SJSA1 (cell line): ENCODE results near the gene JMJD7. TPM values are rescaled to one million over a fixed set of nuclear protein-coding genes. Genes with fewer than 3 reads are reported as not detected.

Experiments
- DNase-seq, 2 experiments: peaks; one replicate each; pipeline ENCODE4 v3.0.0-alpha.2; 2015 to 2020; ENCODE audit warnings: low spot score in 2 of 2, low read depth in 1 of 2
- H3K27ac ChIP-seq: fragments of 250-450 bp; sonication (Bioruptor Pico); 2 replicates; pipeline ENCODE4 v1.5.1; 2020; ENCODE audit warnings: mild to moderate bottlenecking, moderate library complexity
- H3K27me3 ChIP-seq: fragments of 250-450 bp; sonication (Bioruptor Pico); replicated peaks from 2 replicates; pipeline ENCODE4 v1.5.1; 2020; ENCODE audit warnings: mild to moderate bottlenecking, moderate library complexity
- H3K36me3 ChIP-seq: fragments of 250-450 bp; sonication (Bioruptor Pico); 2 replicates; pipeline ENCODE4 v1.5.1; 2020; ENCODE audit warnings: mild to moderate bottlenecking
- H3K4me1 ChIP-seq: fragments of 250-450 bp; sonication (Bioruptor Pico); replicated peaks from 2 replicates; pipeline ENCODE4 v1.6.1; 2021; ENCODE audit warnings: mild to moderate bottlenecking
- H3K4me3 ChIP-seq: fragments of 250-450 bp; sonication (Bioruptor Pico); 2 replicates; pipeline ENCODE4 v1.5.1; 2020; ENCODE audit warnings: mild to moderate bottlenecking
- H3K9me3 ChIP-seq: fragments of 250-450 bp; sonication (Bioruptor Pico); replicated peaks from 2 replicates; pipeline ENCODE4 v1.5.1; 2020; ENCODE audit warnings: mild to moderate bottlenecking
- total RNA-seq: library from RNA; depleted of rRNA; stranded (reverse); fragments of >200 nt; shearing (Covaris generic); gene quantifications from 2 replicates; pipeline ENCODE4 v1.2.3, GENCODE V29; 2014

Gene JMJD7
- total RNA-seq, 1 experiment from 2014 or later, result 9.4 TPM

- Histone ChIP-seq H3K9me3 (no peaks in the 10 kb centered on the region; the same call in 1 of the 2 replicates), H3K27me3 (no peaks in the 10 kb centered on the region), H3K4me3 (no peak overlapping the region), H3K27ac (no peak overlapping the region), H3K36me3 (peaks cover 8% of the 10 kb centered on the region), H3K4me1 (peaks cover 32% of the 10 kb centered on the region)
- no peak for DNase-seq
These were observed 21.4 kb upstream of the JMJD7 start for GRCh38 chr15:41806291-41807181.

- DNase-seq, result no peak
- peaks cover 22% of the 10 kb centered on the region for H3K4me1 ChIP-seq
- H3K9me3 ChIP-seq, result no peaks in the 10 kb centered on the region; the same call in 1 of the 2 replicates
- H3K27me3 ChIP-seq, result no peaks in the 10 kb centered on the region
- no peak overlapping the region for H3K4me3 ChIP-seq
- H3K27ac ChIP-seq, result 0 out of 2 replicates have a peak overlapping the region, but pooled peaks have one; percentile 11
- H3K36me3 ChIP-seq, result peaks cover 27% of the 10 kb centered on the region
These were observed 18.8 kb upstream of the JMJD7 start for GRCh38 chr15:41809121-41809520.

GRCh38 chr15:41809526-41810220 lies 18.2 kb upstream of the JMJD7 start:
- Histone ChIP-seq H3K9me3 (no peaks in the 10 kb centered on the region; the same call in 1 of the 2 replicates), H3K36me3 (peaks cover 28% of the 10 kb centered on the region), H3K27me3 (no peaks in the 10 kb centered on the region), H3K4me1 (peaks cover 22% of the 10 kb centered on the region), H3K4me3 (no peak overlapping the region), H3K27ac (no peak overlapping the region)
- DNase-seq, result no peak

GRCh38 chr15:41810651-41811431 lies 17.1 kb upstream of the JMJD7 start:
- Histone ChIP-seq H3K36me3 (peaks cover 35% of the 10 kb centered on the region), H3K4me3 (no peak overlapping the region), H3K27ac (no peak overlapping the region), H3K4me1 (peaks cover 22% of the 10 kb centered on the region), H3K9me3 (no peaks in the 10 kb centered on the region; the same call in 1 of the 2 replicates), H3K27me3 (no peaks in the 10 kb centered on the region)
- DNase-seq, result peak in 1 of 2 experiments; percentile 33

GRCh38 chr15:41811432-41812195 lies 16.3 kb upstream of the JMJD7 start:
- DNase-seq, result peak; percentile 77 to 85
- no peaks in the 10 kb centered on the region; the same call in 1 of the 2 replicates for H3K9me3 ChIP-seq
- peaks cover 40% of the 10 kb centered on the region for H3K36me3 ChIP-seq
- no peaks in the 10 kb centered on the region for H3K27me3 ChIP-seq
- H3K27ac ChIP-seq, result no peak overlapping the region
- H3K4me1 ChIP-seq, result peaks cover 22% of the 10 kb centered on the region
- H3K4me3 ChIP-seq, result no peak overlapping the region

GRCh38 chr15:41812820-41813375 lies 15.0 kb upstream of the JMJD7 start:
- Histone ChIP-seq H3K4me3 (no peak overlapping the region), H3K27me3 (no peaks in the 10 kb centered on the region), H3K36me3 (peaks cover 51% of the 10 kb centered on the region)

GRCh38 chr15:41813426-41813825 lies 14.5 kb upstream of the JMJD7 start:
- DNase-seq, result no peak
- Histone ChIP-seq H3K27ac (no peak overlapping the region), H3K4me3 (no peak overlapping the region), H3K9me3 (no peaks in the 10 kb centered on the region; the same call in 1 of the 2 replicates), H3K36me3 (peaks cover 56% of the 10 kb centered on the region), H3K27me3 (no peaks in the 10 kb centered on the region), H3K4me1 (peaks cover 22% of the 10 kb centered on the region)

More at GRCh38 chr15:41812820-41813375, 15.0 kb upstream of the JMJD7 start:
- peaks cover 22% of the 10 kb centered on the region for H3K4me1 ChIP-seq
- H3K9me3 ChIP-seq, result no peaks in the 10 kb centered on the region; the same call in 1 of the 2 replicates
- no peak overlapping the region for H3K27ac ChIP-seq
- no peak for DNase-seq

GRCh38 chr15:41814534-41814933 lies 13.4 kb upstream of the JMJD7 start:
- peaks cover 64% of the 10 kb centered on the region for H3K36me3 ChIP-seq
- peaks cover 12% of the 10 kb centered on the region for H3K4me1 ChIP-seq
- no peaks in the 10 kb centered on the region for H3K27me3 ChIP-seq
- DNase-seq, result no peak
- no peaks in the 10 kb centered on the region; the same call in 1 of the 2 replicates for H3K9me3 ChIP-seq
- no peak overlapping the region for H3K4me3 ChIP-seq
- no peak overlapping the region for H3K27ac ChIP-seq

- Histone ChIP-seq H3K4me1 (no peaks in the 10 kb centered on the region), H3K4me3 (no peak overlapping the region), H3K36me3 (peaks cover 60% of the 10 kb centered on the region), H3K9me3 (no peaks in the 10 kb centered on the region), H3K27me3 (no peaks in the 10 kb centered on the region), H3K27ac (no peak overlapping the region)
- no peak for DNase-seq
These were observed 11.1 kb upstream of the JMJD7 start for GRCh38 chr15:41816788-41817187.

- no peaks in the 10 kb centered on the region for H3K27me3 ChIP-seq
- H3K4me1 ChIP-seq, result no peaks in the 10 kb centered on the region
- H3K27ac ChIP-seq, result no peak overlapping the region
- H3K9me3 ChIP-seq, result no peaks in the 10 kb centered on the region
- peaks cover 59% of the 10 kb centered on the region for H3K36me3 ChIP-seq
- DNase-seq, result no peak
- H3K4me3 ChIP-seq, result no peak overlapping the region
These were observed 10.6 kb upstream of the JMJD7 start for GRCh38 chr15:41817327-41817726.

GRCh38 chr15:41817781-41818180 lies 10.1 kb upstream of the JMJD7 start:
- no peaks in the 10 kb centered on the region for H3K27me3 ChIP-seq
- H3K4me1 ChIP-seq, result no peaks in the 10 kb centered on the region
- H3K4me3 ChIP-seq, result no peak overlapping the region
- no peaks in the 10 kb centered on the region for H3K9me3 ChIP-seq
- no peak for DNase-seq
- H3K27ac ChIP-seq, result no peak overlapping the region
- H3K36me3 ChIP-seq, result peaks cover 59% of the 10 kb centered on the region

- no peaks in the 10 kb centered on the region for H3K27me3 ChIP-seq
- H3K36me3 ChIP-seq, result peaks cover 60% of the 10 kb centered on the region
- no peaks in the 10 kb centered on the region for H3K4me1 ChIP-seq
- no peak overlapping the region for H3K4me3 ChIP-seq
- no peak for DNase-seq
- H3K27ac ChIP-seq, result no peak overlapping the region
- no peaks in the 10 kb centered on the region for H3K9me3 ChIP-seq
These were observed 8.3 kb upstream of the JMJD7 start for GRCh38 chr15:41819455-41820050.
